ENCODE results near the gene RBPJ. TPM values are rescaled to one million over a fixed set of nuclear protein-coding genes. Genes with fewer than 3 reads are reported as not detected.

The RBPJ gene
- polyA plus RNA-seq, 1 donor from 2014 or later = 89.8 TPM

DNA sequence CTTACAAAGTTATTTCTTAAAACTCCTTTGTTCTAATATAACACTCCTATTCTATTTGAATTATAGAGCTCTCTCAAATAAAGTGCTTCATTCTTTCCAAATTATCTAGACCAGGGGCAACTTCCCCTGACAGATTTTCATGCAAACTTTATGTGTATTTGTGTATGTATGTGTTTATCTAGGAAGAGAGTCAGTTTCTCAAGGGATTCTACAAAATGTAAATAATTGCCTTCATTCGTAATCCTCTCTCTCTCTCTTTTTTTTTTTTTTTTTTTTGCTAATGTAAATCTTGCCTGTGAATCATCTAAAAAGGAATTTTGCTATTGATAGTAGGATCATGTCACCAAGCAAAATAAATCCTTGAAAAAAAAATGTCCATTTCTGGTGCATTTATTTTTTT is 38.9 kb upstream of the RBPJ start:
- Histone ChIP-seq H3K36me3 (ENCODE audit: insufficient read depth, low read length) (no peaks in the 10 kb centered on the region), H3K27me3 (ENCODE audit: insufficient read depth, low read depth, low read length) (no peaks in the 10 kb centered on the region), H3K27ac (ENCODE audit: low read length) (no peak overlapping the region), H4K20me1 (ENCODE audit: insufficient read depth) (no peaks in the 10 kb centered on the region), H3F3A (ENCODE audit: insufficient read depth, low read length, poor library complexity, severe bottlenecking) (no peaks in the 10 kb centered on the region), H3K4me3 (ENCODE audit: low read length) (no peak overlapping the region), H2AFZ (ENCODE audit: low read depth, low read length) (no peak overlapping the region), H3K9me3 (ENCODE audit: low read length) (no peaks in the 10 kb centered on the region), H3K4me2 (ENCODE audit: low read length) (no peak overlapping the region), H3K9me2 (ENCODE audit: insufficient read depth, low read length) (no peaks in the 10 kb centered on the region), H3K79me2 (replicated peaks; ENCODE audit: insufficient read depth, low read length) (no peaks in the 10 kb centered on the region), H3K9ac (ENCODE audit: low read length) (no peak overlapping the region)
- no peak for TF ChIP-seq EZH2 (IDR thresholded peaks at IDR 0.05; ENCODE audit: borderline replicate concordance, insufficient read depth, low read length, poor library complexity, severe bottlenecking)

DNA sequence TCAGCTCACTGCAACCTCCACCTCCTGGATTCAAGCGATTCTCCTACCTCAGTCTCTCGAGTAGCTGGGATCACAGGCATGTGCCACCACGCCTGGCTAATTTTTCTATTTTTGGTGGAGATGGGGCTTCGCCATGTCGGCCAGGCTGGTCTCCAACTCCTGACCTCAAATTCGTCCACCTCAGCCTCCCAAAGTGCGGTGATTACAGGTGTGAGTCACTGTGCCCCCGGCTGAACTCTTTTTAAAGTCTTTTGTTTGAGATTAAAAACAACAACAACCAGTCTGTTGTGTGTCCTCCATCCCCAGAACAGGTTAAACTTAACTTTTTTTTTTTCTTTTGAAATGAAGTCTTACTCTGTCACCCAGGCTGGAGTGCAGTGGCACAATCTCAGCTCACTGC is 36.3 kb upstream of the RBPJ start:
- H3K27ac ChIP-seq (ENCODE audit: low read length) = no peak overlapping the region
- H3F3A ChIP-seq (ENCODE audit: insufficient read depth, low read length, poor library complexity, severe bottlenecking) = no peaks in the 10 kb centered on the region
- no peaks in the 10 kb centered on the region for H3K36me3 ChIP-seq (ENCODE audit: insufficient read depth, low read length)
- no peaks in the 10 kb centered on the region for H3K9me2 ChIP-seq (ENCODE audit: insufficient read depth, low read length)
- H3K4me2 ChIP-seq (ENCODE audit: low read length) = no peak overlapping the region
- H3K4me3 ChIP-seq (ENCODE audit: low read length) = no peak overlapping the region
- no peaks in the 10 kb centered on the region for H4K20me1 ChIP-seq (ENCODE audit: insufficient read depth)
- no peaks in the 10 kb centered on the region for H3K27me3 ChIP-seq (ENCODE audit: insufficient read depth, low read depth, low read length)
- H3K9me3 ChIP-seq (ENCODE audit: low read length) = no peaks in the 10 kb centered on the region
- TF ChIP-seq MXI1 (conservative IDR thresholded peaks at IDR 0.05; ENCODE audit: poor library complexity, severe bottlenecking) (no peak), RAD21 (conservative IDR thresholded peaks at IDR 0.05) (no peak), SMC3 (conservative IDR thresholded peaks at IDR 0.05; ENCODE audit: poor library complexity) (no peak), POLR2AphosphoS5 (IDR thresholded peaks at IDR 0.05) (no peak), EZH2 (IDR thresholded peaks at IDR 0.05; ENCODE audit: borderline replicate concordance, insufficient read depth, low read length, poor library complexity, severe bottlenecking) (no peak), EP300 (conservative IDR thresholded peaks at IDR 0.05; ENCODE audit: poor library complexity, severe bottlenecking) (no peak), TAF1 (IDR thresholded peaks at IDR 0.05; ENCODE audit: low read depth) (no peak)
- TF ChIP-seq, protein P1, sequence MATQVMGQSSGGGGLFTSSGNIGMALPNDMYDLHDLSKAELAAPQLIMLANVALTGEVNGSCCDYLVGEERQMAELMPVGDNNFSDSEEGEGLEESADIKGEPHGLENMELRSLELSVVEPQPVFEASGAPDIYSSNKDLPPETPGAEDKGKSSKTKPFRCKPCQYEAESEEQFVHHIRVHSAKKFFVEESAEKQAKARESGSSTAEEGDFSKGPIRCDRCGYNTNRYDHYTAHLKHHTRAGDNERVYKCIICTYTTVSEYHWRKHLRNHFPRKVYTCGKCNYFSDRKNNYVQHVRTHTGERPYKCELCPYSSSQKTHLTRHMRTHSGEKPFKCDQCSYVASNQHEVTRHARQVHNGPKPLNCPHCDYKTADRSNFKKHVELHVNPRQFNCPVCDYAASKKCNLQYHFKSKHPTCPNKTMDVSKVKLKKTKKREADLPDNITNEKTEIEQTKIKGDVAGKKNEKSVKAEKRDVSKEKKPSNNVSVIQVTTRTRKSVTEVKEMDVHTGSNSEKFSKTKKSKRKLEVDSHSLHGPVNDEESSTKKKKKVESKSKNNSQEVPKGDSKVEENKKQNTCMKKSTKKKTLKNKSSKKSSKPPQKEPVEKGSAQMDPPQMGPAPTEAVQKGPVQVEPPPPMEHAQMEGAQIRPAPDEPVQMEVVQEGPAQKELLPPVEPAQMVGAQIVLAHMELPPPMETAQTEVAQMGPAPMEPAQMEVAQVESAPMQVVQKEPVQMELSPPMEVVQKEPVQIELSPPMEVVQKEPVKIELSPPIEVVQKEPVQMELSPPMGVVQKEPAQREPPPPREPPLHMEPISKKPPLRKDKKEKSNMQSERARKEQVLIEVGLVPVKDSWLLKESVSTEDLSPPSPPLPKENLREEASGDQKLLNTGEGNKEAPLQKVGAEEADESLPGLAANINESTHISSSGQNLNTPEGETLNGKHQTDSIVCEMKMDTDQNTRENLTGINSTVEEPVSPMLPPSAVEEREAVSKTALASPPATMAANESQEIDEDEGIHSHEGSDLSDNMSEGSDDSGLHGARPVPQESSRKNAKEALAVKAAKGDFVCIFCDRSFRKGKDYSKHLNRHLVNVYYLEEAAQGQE (IDR thresholded peaks at IDR 0.05; ENCODE audit: borderline replicate concordance) = no peak
- TF ChIP-seq, protein P2, sequence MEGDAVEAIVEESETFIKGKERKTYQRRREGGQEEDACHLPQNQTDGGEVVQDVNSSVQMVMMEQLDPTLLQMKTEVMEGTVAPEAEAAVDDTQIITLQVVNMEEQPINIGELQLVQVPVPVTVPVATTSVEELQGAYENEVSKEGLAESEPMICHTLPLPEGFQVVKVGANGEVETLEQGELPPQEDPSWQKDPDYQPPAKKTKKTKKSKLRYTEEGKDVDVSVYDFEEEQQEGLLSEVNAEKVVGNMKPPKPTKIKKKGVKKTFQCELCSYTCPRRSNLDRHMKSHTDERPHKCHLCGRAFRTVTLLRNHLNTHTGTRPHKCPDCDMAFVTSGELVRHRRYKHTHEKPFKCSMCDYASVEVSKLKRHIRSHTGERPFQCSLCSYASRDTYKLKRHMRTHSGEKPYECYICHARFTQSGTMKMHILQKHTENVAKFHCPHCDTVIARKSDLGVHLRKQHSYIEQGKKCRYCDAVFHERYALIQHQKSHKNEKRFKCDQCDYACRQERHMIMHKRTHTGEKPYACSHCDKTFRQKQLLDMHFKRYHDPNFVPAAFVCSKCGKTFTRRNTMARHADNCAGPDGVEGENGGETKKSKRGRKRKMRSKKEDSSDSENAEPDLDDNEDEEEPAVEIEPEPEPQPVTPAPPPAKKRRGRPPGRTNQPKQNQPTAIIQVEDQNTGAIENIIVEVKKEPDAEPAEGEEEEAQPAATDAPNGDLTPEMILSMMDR (IDR thresholded peaks at IDR 0.05; ENCODE audit: poor library complexity, severe bottlenecking) = no peak
- H3K79me2 ChIP-seq (replicated peaks; ENCODE audit: insufficient read depth, low read length) = no peaks in the 10 kb centered on the region
- no peak overlapping the region for H2AFZ ChIP-seq (ENCODE audit: low read depth, low read length)
- H3K9ac ChIP-seq (ENCODE audit: low read length) = no peak overlapping the region

DNA sequence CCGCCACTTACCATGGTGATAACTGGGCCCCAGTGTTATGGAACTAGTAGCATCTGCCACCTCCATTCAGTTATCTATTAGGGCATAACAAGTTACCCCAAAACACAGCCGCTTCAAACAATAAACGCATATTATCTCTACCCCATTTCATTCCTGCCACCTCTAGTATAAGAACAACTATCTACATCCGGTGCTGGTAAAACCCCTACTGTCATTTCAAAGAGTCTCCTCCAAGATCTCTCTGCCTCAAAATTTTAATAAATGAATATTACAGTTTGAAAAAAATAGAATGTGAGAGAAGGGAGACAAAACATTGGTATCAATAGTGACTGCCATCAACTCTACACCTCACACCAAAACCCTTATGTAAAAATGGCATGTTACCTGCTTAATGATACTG is 35.5 kb upstream of the RBPJ start:
- Histone ChIP-seq H3K36me3 (ENCODE audit: insufficient read depth, low read length) (no peaks in the 10 kb centered on the region), H3K4me2 (ENCODE audit: low read length) (no peak overlapping the region), H4K20me1 (ENCODE audit: insufficient read depth) (no peaks in the 10 kb centered on the region), H3K9me3 (ENCODE audit: low read length) (no peaks in the 10 kb centered on the region), H3K9me2 (ENCODE audit: insufficient read depth, low read length) (no peaks in the 10 kb centered on the region), H3K27ac (ENCODE audit: low read length) (no peak overlapping the region), H3K27me3 (ENCODE audit: insufficient read depth, low read depth, low read length) (no peaks in the 10 kb centered on the region), H3F3A (ENCODE audit: insufficient read depth, low read length, poor library complexity, severe bottlenecking) (no peaks in the 10 kb centered on the region), H3K79me2 (replicated peaks; ENCODE audit: insufficient read depth, low read length) (no peaks in the 10 kb centered on the region), H3K9ac (ENCODE audit: low read length) (no peak overlapping the region), H2AFZ (ENCODE audit: low read depth, low read length) (no peak overlapping the region), H3K4me3 (ENCODE audit: low read length) (no peak overlapping the region)
- TF ChIP-seq SMC3 (conservative IDR thresholded peaks at IDR 0.05; ENCODE audit: poor library complexity) (no peak), EZH2 (IDR thresholded peaks at IDR 0.05; ENCODE audit: borderline replicate concordance, insufficient read depth, low read length, poor library complexity, severe bottlenecking) (no peak), EP300 (conservative IDR thresholded peaks at IDR 0.05; ENCODE audit: poor library complexity, severe bottlenecking) (no peak), RAD21 (conservative IDR thresholded peaks at IDR 0.05) (no peak), MXI1 (conservative IDR thresholded peaks at IDR 0.05; ENCODE audit: poor library complexity, severe bottlenecking) (no peak), POLR2AphosphoS5 (IDR thresholded peaks at IDR 0.05) (no peak)
- TF ChIP-seq, protein P2 (IDR thresholded peaks at IDR 0.05; ENCODE audit: poor library complexity, severe bottlenecking) = no peak
- TF ChIP-seq, protein P1 (IDR thresholded peaks at IDR 0.05; ENCODE audit: borderline replicate concordance) = no peak

All from neural cell (in vitro differentiated cells).